Body of pancreas (tissue), 4 donors: ENCODE results near the gene ARPC5.

Experiments
- CTCF ChIP-seq, 7 experiments: fragments of 450-650 bp in 4 of 7; fragments of 200-600 bp in 3 of 7; sonication (generic) in 3 of 7; IDR thresholded peaks; one replicate each; pipeline ENCODE4 v1.5.1; 2016 to 2019; ENCODE audit warnings: antibody characterized with exemption in 7 of 7
- POLR2A ChIP-seq, 3 donors: fragments of 450-650 bp; IDR thresholded peaks; one replicate each; pipeline ENCODE4 v1.6.1; 2016; ENCODE audit warnings: antibody characterized with exemption in 3 of 3, mild to moderate bottlenecking in 2 of 3

GRCh38 chr1:183648042-183648441 lies 12.5 kb upstream of the ARPC5 start:
- TF ChIP-seq CTCF (IDR thresholded peaks at IDR 0.05) = no peak
- TF ChIP-seq POLR2A (IDR thresholded peaks at IDR 0.05) = no peak
